HG03575 (cell line): ENCODE measurements around the gene ASRGL1.
"Not testable (repeated sequence)": the region's sequence is repeated elsewhere in the genome, so short reads cannot be mapped to it uniquely, and the experiment has no call there.

Source experiments
- ATAC-seq: cut with Tn5 transposase; IDR thresholded peaks from one replicate; pipeline ENCODE4 v1.9.1; 2021; ENCODE audit not compliant: unreplicated experiment, insufficient number of reproducible peaks, low FRiP score; ENCODE audit errors: extremely low read depth

The ASRGL1 gene

DNA sequence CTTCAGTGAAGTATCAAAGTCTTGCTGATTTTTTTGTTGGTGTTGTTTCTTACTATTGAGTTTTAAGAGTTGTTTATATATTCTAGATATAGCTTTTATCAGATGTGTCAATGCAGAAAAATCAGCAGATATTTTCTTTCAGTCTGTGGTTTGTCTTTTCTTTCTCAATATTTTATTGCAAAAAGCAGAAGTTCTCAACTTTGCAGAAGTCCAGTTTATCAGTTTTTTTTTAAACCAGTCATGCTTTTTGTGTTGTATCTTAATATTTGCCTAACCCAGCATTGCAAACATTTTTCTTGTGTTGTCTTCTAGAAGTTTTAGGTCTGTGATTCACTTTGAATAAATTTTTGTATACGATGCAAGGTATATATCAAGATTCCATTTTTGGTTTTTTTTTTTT is 7.0 kb downstream of the ASRGL1 start:
- no peak for ATAC-seq

DNA sequence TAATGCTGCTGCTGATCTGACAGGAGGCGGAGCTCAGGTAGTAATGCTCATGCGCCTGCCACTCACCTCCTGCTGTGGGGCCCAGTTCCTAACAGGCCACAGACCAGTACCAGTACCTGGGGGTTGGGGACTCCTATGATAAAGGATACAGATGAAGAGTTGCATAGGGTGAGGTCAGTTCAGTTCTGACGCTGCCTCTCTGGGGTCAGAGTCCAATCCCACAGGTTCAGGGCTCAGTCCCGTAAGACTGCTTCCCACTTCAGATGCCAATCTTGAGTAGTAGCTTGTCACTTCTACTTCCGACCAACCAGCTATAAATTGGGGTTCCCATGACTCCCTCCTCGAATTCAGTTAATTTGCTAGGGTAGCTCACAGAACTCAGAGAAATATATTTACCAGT is 8.6 kb downstream of the ASRGL1 start:
- ATAC-seq, result no peak

DNA sequence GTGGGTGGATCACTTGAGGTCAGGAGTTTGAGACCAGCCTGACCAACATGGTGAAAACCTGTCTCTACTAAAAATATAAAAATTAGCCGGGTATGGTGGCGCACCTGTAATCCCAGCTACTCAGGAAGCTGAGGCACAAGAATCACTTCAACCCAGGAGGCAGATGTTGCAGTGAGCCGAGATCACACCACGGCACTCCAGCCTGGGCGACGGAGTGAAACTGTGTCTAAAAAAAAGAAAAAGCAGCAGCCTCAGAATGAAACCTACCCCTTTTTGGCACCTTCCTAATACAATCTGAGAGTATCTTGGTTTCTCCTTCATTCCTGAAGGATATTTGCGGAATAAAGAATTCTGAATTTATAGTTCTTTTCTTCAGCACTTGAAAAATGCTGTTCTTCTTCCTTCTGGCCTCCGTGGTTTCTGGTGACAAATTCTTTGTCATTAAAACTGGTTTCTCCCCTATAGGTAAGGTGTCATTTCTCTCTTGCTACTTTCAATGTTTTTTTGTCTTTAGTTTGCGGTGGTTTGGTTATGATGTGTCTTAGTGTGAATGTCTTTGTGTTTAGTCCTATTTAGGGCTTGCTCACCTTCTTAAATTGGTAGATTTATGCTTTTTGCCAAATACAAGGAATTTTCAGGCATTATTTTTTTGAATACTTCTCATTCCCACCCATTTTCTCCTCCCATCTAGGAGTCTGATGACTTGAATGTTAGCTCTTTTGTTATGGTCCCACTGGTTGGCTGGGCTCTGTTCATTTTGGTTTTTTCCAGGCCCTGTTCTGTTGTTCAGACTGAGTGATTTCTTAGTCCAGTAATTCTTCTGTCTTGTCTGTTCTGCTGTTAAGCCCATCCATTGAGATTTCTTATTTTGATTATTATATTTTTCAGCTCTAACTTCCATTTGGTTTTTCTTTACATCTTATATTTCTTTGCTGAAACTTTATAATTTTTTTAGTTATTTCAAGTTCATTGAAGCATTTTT is 15.4 kb downstream of the ASRGL1 start:
- no peak for ATAC-seq

DNA sequence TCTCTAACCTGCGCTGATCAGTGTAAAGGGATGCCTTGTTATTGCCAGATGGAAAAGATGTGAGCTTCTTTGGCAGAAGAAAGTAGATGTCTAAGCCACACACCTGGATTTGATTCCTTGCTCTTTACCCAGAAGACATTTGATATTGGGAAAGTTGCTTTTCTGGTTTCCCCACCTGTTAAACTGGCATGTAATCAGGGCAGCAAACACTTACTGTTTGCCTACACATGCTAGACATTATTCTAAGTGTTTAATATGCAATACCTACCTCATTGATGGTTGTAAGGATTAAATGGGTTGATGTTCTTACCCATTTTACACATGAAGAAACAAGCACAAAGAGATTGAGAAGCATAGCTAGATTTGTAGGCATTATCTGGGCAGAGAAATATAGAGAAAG is 16.6 kb downstream of the ASRGL1 start:
- no peak for ATAC-seq

DNA sequence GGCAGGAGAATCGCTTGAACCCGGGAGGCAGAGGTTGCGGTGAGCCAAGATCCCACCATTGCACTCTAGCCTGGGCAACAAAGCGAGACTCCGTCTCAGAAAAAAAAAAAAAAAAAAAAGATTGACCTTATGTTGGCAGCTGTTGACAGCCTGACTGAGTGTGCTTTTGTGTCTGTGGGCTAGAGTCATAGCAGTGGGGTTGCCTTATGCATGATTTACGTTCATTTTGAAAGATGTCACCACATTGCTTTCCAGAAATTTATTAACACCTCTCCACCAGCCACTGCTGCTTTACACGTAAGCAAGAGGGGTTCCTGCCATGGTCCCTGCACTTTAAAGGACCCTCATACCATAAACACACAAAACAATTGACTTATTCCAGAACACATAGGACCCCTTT is 21.0 kb downstream of the ASRGL1 start:
- no peak for ATAC-seq

DNA sequence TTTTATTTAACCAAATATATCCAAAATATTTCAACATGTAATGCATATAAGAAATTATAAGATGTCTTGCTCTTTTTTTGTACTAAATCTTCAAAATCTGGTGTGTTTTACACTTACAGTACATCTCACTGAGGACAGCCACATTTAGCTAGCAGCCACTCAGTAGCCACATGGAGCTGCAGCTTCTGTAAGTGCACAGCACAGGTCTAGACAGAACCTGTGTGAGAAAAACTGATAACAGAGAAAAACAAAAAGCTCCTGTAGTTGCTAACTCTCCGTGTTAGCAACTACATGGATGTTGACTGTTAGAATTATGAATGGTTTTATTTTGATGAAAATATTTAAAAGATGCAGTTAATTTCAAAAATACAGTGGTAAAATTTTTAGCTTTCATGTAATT is 22.2 kb downstream of the ASRGL1 start:
- no peak for ATAC-seq

DNA sequence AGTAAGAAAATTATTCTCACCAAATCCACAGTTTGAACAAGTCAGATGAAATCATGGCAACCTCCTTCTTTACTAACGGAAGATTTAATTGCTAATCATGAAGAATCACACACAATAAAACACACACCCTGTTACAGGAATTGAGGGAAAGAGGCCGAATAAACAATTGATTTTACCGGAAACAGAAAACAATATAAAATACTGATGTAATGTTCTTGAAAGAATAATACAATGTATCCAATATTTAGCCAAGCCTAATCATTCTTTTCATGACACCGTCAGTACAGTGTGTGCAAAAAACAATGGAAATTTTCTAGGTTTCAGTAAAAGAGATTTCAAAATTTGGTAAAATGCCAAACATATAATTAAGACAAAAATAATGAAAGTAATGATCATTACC is 23.4 kb downstream of the ASRGL1 start:
- ATAC-seq, result no peak

DNA sequence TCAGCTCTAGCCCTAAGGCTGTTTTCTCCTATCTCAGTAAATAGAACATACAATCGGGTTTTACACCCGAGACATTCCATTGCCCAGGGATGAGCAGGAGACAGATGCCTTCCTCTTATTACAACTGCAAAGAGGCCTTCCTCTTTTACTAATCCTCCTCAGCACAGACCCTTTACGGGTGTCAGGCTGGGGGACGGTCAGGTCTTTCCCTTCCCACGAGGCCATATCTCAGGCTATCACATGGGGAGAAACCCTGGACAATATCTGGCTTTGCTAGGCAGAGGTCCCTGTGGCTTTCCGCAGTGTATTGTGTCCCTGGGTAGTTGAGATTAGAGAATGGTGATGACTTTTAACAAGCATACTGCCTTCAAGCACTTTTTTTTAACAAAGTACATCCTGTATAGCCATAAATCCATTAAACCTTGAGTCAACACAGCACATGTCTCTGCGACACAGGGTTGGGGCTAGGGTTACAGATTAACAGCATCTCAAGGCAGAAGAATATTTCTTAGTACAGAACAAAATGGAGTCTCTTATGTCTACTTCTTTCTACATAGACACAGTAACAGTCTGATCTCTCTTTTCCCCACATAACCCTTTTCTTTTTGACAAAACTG is 31.7 kb downstream of the ASRGL1 start:
- ATAC-seq, result not testable (repeated sequence)

DNA sequence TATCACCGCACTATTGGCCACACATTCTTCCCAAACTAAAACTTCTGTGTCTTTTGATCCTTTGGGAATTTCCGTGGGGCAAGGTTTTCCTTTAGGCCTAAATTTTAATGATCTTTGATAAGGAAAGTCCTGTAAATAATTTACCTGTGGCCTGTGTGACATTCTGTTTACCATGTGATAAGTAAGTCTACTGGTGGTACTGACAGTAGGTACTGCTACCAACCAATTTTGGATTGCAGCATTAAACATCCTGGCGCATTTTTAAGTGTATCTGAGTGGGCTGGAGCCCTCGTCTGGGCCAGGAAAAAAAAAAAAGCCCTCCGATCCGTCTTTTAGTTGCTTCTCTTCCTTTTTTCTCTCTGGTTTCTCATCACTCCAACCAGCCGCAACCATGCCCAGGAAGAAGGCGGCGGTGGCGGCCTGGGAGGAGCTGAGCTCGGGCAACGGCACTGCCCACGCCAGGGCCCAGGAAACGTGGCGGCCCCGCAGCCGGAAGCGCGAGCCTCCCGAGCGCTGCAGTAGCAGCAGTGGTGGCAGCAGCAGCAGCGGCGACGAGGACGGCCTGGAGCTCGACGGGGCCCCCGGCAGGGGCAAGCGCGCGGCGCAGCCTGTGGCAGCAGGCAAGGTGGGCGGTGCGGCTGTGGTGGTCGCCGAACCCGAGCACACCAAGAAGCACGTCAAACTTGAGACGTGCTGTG is 33.6 kb downstream of the ASRGL1 start:
- no peak for ATAC-seq

DNA sequence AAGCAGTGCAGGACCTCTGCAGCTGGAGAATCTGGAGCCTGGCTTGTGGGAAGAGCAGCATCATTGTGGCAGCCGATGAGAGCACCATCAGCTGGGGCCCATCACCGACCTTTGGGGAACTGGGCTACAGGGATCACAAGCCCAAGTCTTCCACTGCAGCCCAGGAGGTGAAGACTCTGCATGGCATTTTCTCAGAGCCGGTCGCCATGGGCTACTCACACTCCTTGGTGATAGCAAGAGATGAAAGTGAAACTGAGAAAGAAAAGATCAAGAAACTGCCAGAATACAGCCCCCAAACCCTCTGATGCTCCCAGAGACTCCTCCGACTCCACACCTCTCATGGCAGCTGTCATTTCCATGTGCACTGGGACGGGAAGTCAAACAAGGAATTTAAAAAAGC is 35.6 kb downstream of the ASRGL1 start:
- ATAC-seq, result no peak

DNA sequence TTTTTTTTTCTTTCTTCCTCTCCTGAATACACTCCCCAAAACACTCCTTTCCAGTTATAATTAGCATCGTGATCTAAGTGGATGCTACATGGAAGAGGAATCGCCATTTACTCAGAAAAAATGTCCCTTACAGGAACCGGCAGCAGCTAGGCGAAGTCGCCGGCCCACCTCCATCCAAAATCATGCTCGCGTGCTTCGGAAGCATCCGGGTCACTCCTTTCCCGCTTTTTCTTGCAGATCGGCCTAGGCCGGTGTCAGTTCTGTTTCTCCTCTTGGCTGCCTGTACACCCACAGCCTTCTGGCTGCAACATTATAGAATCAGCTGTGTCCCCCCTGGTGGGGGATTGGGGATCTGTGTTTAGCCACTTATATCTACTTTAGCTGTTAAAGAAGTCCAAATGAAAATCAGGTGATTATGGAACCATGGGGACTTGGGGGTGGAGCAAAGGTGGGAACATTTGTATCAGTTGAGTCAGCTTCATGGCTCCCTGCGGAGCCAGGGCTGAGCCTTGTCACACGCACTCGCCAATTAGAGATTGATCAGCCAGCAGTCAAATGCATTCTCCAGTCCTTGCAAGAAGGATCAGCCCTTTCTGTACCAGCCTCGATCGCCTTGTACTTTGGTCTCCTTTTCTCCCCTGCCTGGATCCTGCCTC is 36.3 kb downstream of the ASRGL1 start:
- ATAC-seq, result no peak

DNA sequence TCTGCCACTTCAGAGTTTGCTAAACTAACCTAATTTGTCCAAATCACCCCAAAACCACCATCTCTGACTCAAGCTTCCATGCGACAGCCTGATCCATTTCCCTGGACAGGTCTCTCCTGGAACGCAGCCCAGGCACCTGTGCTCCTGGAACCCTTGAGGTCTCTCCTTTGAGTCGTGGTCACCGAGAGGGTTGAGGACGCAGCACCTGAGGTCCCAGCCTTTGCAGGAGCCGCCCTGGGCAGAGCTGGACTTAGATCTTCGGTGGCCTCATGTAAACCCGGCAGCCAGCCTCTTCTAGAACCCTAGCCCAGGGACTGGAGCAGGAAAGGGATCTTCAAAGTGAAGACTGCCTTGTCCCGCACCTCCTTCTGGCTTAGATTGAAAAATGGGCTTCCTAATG is 37.6 kb downstream of the ASRGL1 start:
- no peak for ATAC-seq

DNA sequence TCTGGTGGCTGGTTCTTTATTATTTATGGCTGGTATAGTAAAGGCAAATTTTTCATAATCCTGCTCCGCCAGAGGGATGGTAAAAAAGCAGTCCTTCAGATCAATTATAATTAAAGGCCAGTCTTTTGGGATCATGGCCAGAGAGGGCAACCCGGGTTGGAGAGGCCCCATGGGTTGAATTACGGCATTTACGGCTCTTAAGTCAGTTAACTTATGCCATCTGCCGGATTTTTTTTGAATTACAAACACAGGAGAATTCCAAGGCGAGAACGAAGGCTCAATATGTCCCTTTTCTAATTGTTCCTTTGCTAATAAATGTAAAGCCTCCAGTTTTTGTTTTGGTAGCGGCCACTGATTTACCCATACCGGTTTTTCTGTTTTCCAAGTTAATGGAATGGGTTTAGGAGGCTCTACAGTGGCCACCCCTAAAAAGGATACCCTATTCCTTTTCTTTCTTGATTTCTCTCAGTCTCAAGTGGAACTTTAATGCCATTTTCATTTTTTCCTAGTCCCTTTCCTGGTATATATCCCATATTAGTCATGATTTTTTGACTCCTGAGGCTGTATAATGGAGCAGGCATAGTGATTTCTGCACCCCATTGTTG is 41.3 kb downstream of the ASRGL1 start:
- ATAC-seq, result not testable (repeated sequence)

DNA sequence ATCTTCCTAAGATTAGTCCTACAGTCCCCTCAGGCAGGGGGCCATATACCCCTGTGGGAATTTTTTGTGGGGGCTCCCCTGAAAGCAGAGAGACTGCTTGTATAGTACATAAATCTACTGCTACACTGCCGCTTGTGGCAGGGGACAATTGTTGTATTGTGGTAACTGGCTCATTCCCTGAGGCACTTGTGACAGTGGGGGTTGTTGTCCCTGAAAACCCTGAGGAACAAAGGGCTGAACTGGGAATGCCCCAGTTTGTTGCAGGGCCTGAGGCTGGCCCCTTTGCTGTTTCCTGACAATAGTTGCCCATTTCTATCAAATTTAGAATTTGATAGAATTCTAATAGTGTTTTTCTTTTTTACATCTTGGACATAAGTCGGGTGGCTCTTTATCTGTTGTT is 42.3 kb downstream of the ASRGL1 start:
- ATAC-seq, result not testable (repeated sequence)

DNA sequence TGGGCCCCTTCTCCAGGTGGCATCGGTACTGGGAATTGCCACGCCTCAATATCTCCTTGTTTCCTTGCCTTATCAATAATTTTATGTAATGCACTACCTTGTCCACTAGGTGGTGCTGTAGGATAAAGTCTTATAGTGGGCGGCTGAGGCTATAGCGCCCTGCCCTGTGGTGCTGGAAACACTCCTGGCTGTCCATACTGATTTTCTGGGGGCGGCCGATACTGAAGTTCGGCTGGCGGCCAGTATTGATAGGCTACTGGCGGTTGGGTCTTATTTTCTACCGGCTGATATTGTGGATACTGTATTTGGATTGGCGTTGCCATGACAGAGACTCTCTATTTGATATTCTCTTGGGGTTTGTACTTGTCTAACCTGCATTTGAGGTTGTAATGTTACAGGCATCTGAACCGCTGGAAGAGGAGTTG is 43.6 kb downstream of the ASRGL1 start:
- not testable (repeated sequence) for ATAC-seq

DNA sequence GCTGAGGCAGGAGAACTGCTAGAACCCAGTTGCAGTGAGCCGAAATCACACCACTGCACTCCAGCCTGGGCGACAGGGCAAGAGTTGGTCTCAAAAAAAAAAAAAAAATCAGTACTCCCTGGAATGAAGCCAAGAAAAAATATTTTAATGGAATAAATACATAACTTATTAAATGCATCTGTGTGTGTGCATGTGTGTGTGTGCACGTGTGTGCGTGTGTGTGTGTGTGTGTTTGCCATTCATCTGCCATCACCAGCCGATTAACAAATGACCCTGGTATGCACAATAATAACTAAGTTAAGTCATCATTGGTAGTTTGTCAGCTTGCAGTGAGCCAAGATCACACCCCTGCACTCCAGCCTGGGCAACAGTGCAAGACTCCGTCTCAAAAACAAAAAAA is 46.6 kb downstream of the ASRGL1 start:
- no peak for ATAC-seq

DNA sequence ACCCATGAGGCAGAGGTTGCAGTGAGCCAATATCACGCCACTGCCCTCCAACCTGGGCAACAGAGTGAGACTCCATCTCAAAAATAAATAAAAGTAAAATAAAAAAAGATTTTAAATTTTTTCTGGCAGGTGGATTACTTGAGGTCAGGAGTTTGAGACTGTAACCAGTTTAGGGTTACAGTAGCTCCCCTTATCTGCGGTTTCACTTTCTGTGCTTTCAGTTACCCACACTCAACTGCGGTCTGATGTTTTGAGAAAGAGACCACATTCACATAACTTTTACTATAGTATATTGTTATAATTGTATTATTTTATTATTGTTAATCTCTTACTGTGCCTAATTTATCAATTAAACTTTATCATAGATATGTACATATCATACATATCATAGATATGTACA is 48.8 kb downstream of the ASRGL1 start:
- not testable (repeated sequence) for ATAC-seq

DNA sequence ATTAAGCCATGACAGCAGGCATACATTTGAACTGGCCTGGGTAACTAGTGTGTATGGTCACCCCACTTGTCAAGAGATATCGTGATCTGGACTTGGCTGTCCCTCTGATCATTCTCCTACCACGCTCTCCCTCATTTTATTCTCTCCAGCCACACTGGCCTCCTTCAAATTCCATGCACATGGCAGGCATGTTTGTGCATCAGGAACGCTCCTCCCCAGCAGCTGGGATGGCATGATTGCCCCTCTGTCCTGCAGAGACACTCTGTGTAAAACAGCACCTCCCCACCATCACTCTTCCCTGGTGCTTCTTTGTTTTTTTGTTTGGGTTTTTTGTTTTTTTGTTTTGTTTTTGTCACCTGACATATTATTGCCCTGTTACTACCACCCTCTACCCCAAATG is 50.1 kb downstream of the ASRGL1 start:
- no peak for ATAC-seq

DNA sequence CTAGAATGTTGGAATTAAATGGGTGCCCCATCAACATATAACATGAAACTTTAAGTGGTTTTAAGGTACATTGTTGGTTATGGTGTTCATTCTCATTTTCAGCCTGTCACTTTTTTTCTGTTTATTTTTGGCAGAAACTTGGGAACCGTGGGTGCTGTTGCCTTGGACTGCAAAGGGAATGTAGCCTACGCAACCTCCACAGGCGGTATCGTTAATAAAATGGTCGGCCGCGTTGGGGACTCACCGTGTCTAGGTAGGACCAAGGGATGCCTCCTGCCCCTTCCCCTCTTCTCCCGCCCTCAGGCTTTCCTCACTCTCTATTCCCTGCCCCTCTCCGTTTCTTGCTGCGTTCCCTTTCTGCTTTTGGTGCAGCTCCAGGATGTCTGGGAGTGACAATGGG is 51.8 kb downstream of the ASRGL1 start:
- ATAC-seq, result no peak
